SK-N-SH treated with all-trans-retinoic acid at 6 μM for 48 hours (cell line): ENCODE results near the gene CYP20A1.

ENCODE experiments used
- BACH2 ChIP-seq: fragments of 250-450 bp; sonication (Bioruptor Pico); IDR thresholded peaks from 2 replicates; pipeline ENCODE4 v1.9.0; 2021; ENCODE audit warnings: mild to moderate bottlenecking, borderline replicate concordance
- ESRRG ChIP-seq: fragments of 250-450 bp; sonication (Bioruptor Pico); IDR thresholded peaks from 2 replicates; pipeline ENCODE4 v1.6.1; 2021; ENCODE audit warnings: mild to moderate bottlenecking
- PPARA ChIP-seq: fragments of 250-450 bp; sonication (Bioruptor Pico); IDR thresholded peaks from 2 replicates; pipeline ENCODE4 v1.5.0; 2020; ENCODE audit warnings: mild to moderate bottlenecking, borderline replicate concordance
- RARB ChIP-seq: fragments of 250-450 bp; sonication (Bioruptor Pico); IDR thresholded peaks from 2 replicates; pipeline ENCODE4 v1.8.0; 2021; ENCODE audit warnings: mild to moderate bottlenecking, moderate library complexity
- TOX ChIP-seq: fragments of 250-450 bp; sonication (Bioruptor Pico); IDR thresholded peaks from 2 replicates; pipeline ENCODE4 v1.8.0; 2021; ENCODE audit warnings: mild to moderate bottlenecking, moderate library complexity, borderline replicate concordance
- ZFP3 ChIP-seq: fragments of 250-450 bp; sonication (Bioruptor Pico); IDR thresholded peaks from 2 replicates; pipeline ENCODE4 v1.5.0; 2020; ENCODE audit warnings: mild to moderate bottlenecking, moderate library complexity
- ZFP30 ChIP-seq: fragments of 450-650 bp; formaldehyde crosslinking; IDR thresholded peaks from 2 replicates; pipeline ENCODE4 v1.5.0; 2022; ENCODE audit warnings: mild to moderate bottlenecking, moderate library complexity
- ZNF565 ChIP-seq: fragments of 450-650 bp; formaldehyde crosslinking; conservative IDR thresholded peaks from 2 replicates; pipeline ENCODE4 v1.5.0; 2020; ENCODE audit warnings: low read depth, mild to moderate bottlenecking, moderate library complexity
- TF ChIP-seq, protein P1 (sequence below): fragments of 250-450 bp; sonication (Bioruptor Pico); IDR thresholded peaks from 2 replicates; pipeline ENCODE4 v1.5.1; 2020; ENCODE audit warnings: low read depth, mild to moderate bottlenecking, moderate library complexity
- TF ChIP-seq, protein P2 (sequence below): fragments of 250-450 bp; sonication (Bioruptor Pico); IDR thresholded peaks from 2 replicates; pipeline ENCODE4 v1.8.0; 2021; ENCODE audit warnings: low read depth, mild to moderate bottlenecking, moderate library complexity, borderline replicate concordance
- TF ChIP-seq, protein P3 (sequence below): fragments of 250-450 bp; sonication (Bioruptor Pico); IDR thresholded peaks from 2 replicates; pipeline ENCODE4 v1.8.0; 2020; ENCODE audit warnings: mild to moderate bottlenecking, moderate library complexity, borderline replicate concordance

DNA sequence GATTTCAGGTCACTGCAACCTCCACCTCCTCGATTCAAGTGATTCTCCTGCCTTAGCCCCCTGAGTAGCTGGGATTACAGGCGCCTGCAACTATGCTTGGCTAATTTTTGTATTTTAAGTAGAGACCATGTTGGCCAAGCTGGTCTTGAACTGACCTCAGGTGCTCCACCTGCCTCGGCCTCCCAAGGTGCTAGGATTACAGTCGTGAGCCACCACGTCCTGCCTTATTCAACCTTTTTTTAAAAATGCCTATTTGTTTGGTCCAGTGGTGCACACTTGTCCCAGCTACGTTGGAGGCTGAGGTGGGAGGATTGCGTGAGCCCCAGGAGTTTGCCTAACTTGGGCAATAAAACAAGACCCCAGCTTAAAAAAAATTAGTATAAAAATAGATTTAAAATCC is 43.3 kb downstream of the CYP20A1 start:
- TF ChIP-seq ZFP3 (CRISPR knock-in tag) (no peak), PPARA (CRISPR knock-in tag) (no peak), ZFP30 (CRISPR knock-in tag) (no peak), ESRRG (no peak), TOX (no peak), RARB (CRISPR knock-in tag) (no peak), ZNF565 (no peak), BACH2 (CRISPR knock-in tag) (no peak)
- TF ChIP-seq, protein P1, sequence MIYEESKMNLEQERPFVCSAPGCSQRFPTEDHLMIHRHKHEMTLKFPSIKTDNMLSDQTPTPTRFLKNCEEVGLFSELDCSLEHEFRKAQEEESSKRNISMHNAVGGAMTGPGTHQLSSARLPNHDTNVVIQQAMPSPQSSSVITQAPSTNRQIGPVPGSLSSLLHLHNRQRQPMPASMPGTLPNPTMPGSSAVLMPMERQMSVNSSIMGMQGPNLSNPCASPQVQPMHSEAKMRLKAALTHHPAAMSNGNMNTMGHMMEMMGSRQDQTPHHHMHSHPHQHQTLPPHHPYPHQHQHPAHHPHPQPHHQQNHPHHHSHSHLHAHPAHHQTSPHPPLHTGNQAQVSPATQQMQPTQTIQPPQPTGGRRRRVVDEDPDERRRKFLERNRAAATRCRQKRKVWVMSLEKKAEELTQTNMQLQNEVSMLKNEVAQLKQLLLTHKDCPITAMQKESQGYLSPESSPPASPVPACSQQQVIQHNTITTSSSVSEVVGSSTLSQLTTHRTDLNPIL (CRISPR knock-in tag): no peak
- TF ChIP-seq, protein P2, sequence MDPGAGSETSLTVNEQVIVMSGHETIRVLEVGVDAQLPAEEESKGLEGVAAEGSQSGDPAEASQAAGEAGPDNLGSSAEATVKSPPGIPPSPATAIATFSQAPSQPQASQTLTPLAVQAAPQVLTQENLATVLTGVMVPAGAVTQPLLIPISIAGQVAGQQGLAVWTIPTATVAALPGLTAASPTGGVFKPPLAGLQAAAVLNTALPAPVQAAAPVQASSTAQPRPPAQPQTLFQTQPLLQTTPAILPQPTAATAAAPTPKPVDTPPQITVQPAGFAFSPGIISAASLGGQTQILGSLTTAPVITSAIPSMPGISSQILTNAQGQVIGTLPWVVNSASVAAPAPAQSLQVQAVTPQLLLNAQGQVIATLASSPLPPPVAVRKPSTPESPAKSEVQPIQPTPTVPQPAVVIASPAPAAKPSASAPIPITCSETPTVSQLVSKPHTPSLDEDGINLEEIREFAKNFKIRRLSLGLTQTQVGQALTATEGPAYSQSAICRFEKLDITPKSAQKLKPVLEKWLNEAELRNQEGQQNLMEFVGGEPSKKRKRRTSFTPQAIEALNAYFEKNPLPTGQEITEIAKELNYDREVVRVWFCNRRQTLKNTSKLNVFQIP (CRISPR knock-in tag): no peak
- TF ChIP-seq, protein P3, sequence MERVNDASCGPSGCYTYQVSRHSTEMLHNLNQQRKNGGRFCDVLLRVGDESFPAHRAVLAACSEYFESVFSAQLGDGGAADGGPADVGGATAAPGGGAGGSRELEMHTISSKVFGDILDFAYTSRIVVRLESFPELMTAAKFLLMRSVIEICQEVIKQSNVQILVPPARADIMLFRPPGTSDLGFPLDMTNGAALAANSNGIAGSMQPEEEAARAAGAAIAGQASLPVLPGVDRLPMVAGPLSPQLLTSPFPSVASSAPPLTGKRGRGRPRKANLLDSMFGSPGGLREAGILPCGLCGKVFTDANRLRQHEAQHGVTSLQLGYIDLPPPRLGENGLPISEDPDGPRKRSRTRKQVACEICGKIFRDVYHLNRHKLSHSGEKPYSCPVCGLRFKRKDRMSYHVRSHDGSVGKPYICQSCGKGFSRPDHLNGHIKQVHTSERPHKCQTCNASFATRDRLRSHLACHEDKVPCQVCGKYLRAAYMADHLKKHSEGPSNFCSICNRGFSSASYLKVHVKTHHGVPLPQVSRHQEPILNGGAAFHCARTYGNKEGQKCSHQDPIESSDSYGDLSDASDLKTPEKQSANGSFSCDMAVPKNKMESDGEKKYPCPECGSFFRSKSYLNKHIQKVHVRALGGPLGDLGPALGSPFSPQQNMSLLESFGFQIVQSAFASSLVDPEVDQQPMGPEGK (CRISPR knock-in tag): no peak
